ENCODE data around the gene ZNF331. TPM values are rescaled to one million over a fixed set of nuclear protein-coding genes. Genes with fewer than 3 reads are reported as not detected.
A peak's percentile ranks its signal among the peaks of the same experiment; 100 is the strongest.

ZNF331 gene
- total and polyA plus RNA-seq, 9 donors, result 23.7 to 365 (median 108) TPM

DNA sequence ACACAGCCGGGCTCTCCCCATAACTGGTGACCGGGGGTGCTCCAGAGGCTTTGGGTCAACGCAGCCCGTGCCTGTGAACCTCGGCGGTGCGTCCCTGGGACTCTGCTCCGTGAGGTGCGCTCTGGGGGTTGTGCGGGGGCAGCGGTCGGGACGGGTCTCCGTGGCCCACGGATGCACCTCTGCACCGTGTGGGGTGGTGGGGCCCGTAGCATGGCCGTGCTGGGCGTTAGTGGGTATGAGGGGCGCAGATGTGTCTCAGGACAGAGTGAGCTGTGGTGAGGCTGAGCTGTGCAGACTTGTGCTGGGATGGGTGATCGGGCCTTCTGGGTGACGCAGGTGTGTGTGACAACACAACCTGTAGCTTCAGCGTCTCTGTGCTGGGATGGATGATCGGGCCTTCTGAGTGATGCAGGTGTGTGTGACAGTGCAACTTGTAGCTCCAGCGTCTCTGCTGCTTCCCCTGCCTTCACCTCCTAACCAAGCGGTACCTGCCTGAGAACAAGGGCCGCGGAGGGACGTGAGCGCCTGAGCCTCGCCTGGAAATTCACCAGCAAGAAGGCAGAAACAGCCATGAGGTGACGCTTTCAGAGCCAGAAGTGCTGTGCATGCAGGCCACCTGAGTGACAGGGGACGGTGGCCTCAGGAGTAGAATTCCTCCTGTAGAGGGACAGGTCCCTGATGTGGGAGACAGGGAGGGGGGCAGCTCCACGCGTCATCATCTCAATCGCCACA lies 599 bp downstream of the ZNF331 start:
- DNase-seq, result no peak
- 53 to 57% (median 56%) methylated on average over 35 to 36 of the region's 36 CpGs for whole genome bisulfite sequencing, 3 donors
- Histone ChIP-seq H3K27me3 (no peaks in the 10 kb centered on the region), H3K36me3 (no peaks in the 10 kb centered on the region), H3K4me1 (ENCODE audit: insufficient read depth) (peaks cover 2% of the 10 kb centered on the region), H3K4me3 (peak overlapping the region; percentile 71), H3K27ac (peak overlapping the region; percentile 72 to 73), H3K9me3 (no peaks in the 10 kb centered on the region)
- TF ChIP-seq EP300 (IDR thresholded peaks at IDR 0.05) (no peak), POLR2A (IDR thresholded peaks at IDR 0.05) (no peak), CTCF (IDR thresholded peaks at IDR 0.05) (no peak)
- intact Hi-C loops (cut with DNase I), result no loop called here

- Histone ChIP-seq H3K9me3 (no peaks in the 10 kb centered on the region), H3K27me3 (no peaks in the 10 kb centered on the region), H3K4me1 (ENCODE audit: insufficient read depth) (peaks cover 2% of the 10 kb centered on the region), H3K4me3 (no peak overlapping the region), H3K36me3 (no peaks in the 10 kb centered on the region), H3K27ac (peak overlapping the region in 1 of 2 donors; percentile 23)
- WGBS, 3 donors, result 73 to 98% (median 92%) methylated on average over 4 of the region's 4 CpGs
- TF ChIP-seq CTCF (IDR thresholded peaks at IDR 0.05), result no peak
- TF ChIP-seq EP300 (IDR thresholded peaks at IDR 0.05), result no peak
- TF ChIP-seq POLR2A (IDR thresholded peaks at IDR 0.05), result no peak
- intact Hi-C loops (cut with DNase I), result no loop called here
- DNase-seq, result no peak
Observed at GRCh38 chr19:53540091-53540490, 2.1 kb downstream of the ZNF331 start.

GRCh38 chr19:53541971-53542370 lies 4.0 kb downstream of the ZNF331 start:
- Histone ChIP-seq H3K27ac (no peak overlapping the region), H3K9me3 (no peaks in the 10 kb centered on the region), H3K36me3 (no peaks in the 10 kb centered on the region), H3K4me3 (no peak overlapping the region), H3K27me3 (no peaks in the 10 kb centered on the region), H3K4me1 (ENCODE audit: insufficient read depth) (peaks cover 2% of the 10 kb centered on the region)
- TF ChIP-seq POLR2A (IDR thresholded peaks at IDR 0.05), result no peak
- 83 to 93% (median 88%) methylated on average over 1 of the region's 1 CpG for WGBS, 3 donors
- intact Hi-C loops (cut with DNase I), result no loop called here
- DNase-seq, result no peak

DNA sequence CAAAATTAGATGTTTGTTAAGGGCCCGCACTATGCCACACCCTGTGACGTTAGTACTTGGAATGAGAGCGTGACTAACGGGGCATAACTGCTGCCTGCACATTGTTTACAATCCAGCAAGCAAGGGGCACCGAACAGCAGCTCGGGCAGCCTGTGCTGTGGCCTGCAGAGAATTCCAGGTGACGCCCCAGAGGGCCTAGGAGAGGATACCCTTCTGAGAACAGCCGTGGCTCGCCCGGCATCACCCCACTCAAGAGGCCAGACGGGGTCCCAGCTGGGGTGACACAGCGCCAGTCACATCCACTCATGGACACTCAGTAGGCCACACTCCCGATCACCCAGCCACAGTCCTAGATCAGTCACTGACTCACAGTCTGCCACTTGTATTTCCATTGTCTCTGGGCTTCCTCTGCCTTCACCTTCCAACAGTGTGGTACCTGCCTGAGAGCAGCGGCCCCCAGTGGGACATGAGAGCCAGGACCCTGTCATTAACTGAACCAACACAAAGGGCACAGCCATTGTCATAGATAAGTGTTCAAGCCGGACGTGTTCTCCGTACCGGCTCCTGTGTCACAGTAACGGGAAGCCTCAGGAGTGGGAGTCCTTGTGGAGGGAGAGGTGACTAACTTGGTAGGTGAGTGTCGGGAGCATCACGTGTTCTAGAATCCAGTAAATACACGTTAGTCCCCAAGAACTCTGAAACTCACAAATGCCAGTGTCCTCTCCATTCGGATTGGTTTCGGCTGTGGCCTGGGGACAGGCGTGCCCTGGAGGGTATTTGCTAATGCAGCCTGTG lies 7.5 kb downstream of the ZNF331 start:
- TF ChIP-seq CTCF (IDR thresholded peaks at IDR 0.05) (no peak), POLR2A (IDR thresholded peaks at IDR 0.05) (no peak), EP300 (IDR thresholded peaks at IDR 0.05) (no peak)
- H3K9me3 ChIP-seq, result no peaks in the 10 kb centered on the region
- 86 to 88% (median 87%) methylated on average over 24 to 25 of the region's 25 CpGs for WGBS, 3 donors
- no peaks in the 10 kb centered on the region for H3K4me1 ChIP-seq (ENCODE audit: insufficient read depth)
- no peaks in the 10 kb centered on the region for H3K36me3 ChIP-seq
- DNase-seq, result no peak
- H3K27ac ChIP-seq, result no peak overlapping the region
- H3K4me3 ChIP-seq, result no peak overlapping the region
- intact Hi-C loops (cut with DNase I), result no loop called here
- no peaks in the 10 kb centered on the region for H3K27me3 ChIP-seq
